DLD1 (cell line): ENCODE data around the gene GAL3ST3.
"Not testable (repeated sequence)": the region's sequence is repeated elsewhere in the genome, so short reads cannot be mapped to it uniquely, and the experiment has no call there.

ENCODE experiments used
- in situ Hi-C: cut with HindIII; loops from 2 replicates; pipeline ENCODE4 v1.10.0; 2017; ENCODE audit warnings: low sequenced_read_pairs

GAL3ST3 gene

GRCh38 chr11:66047541-66048365 lies 1.2 kb downstream of the GAL3ST3 start:
- in situ Hi-C loops, result no loop called here

- in situ Hi-C loops, result no loop called here
Measured at GRCh38 chr11:66046901-66047300, 2.1 kb downstream of the GAL3ST3 start.

- in situ Hi-C loops, result no loop called here
Measured at GRCh38 chr11:66045177-66045639, 3.8 kb downstream of the GAL3ST3 start.

- in situ Hi-C loops, result no loop called here
Measured at GRCh38 chr11:66044757-66045156, 4.2 kb downstream of the GAL3ST3 start.

DNA sequence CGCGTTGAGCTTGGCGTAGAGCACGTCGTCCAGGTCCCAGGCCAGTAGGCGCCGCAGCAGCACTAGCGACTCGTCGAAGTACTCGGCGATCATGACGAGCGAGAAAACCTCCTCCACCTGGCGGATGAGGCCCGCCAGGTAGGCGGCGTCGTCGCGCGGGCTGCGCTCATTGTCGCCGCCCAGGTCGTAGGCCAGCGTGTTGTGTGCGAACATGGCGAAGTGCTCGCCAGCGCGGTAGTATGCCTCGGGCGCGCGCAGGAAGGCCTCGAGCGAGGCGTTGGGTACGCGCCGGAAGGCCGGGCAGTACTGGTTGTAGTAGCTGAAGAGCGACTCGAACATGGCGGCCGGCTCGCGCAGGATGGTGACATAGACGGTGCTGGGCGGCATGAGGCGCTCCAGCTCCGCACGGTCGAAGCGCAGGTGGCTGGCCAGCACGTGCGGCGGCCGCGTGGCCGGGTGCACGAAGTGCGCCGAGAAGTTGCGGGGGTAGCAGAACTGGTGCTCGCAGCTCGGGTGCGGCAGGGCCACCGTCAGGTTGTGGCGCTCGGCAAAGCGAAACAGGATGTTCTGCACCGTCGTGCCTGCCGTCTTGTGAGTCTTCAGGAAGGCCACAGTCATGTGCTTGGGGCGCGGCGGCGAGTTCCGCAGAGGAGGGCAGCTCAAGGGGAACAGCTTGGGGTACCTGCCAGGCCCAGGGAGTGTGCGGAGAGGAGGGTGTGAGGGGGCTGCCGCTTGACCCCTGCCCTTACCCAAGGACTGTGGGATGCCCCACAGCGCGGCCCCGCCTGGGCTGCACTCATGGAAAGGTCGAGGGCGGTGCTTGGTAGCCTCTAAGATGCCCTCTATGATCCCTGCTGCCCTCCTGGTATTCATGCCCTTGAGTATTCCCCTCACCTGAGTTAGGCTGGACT lies 5.7 kb downstream of the GAL3ST3 start:
- in situ Hi-C loops, result no loop called here

GRCh38 chr11:66042227-66042995 lies 6.5 kb downstream of the GAL3ST3 start:
- in situ Hi-C loops, result no loop called here

- in situ Hi-C loops, result no loop called here
Measured at GRCh38 chr11:66039765-66040164, 9.2 kb downstream of the GAL3ST3 start.

- in situ Hi-C loops, result no loop called here
Measured at GRCh38 chr11:66037327-66037726, 11.6 kb downstream of the GAL3ST3 start.

GRCh38 chr11:66036334-66036710 lies 12.6 kb downstream of the GAL3ST3 start:
- in situ Hi-C loops, result no loop called here

DNA sequence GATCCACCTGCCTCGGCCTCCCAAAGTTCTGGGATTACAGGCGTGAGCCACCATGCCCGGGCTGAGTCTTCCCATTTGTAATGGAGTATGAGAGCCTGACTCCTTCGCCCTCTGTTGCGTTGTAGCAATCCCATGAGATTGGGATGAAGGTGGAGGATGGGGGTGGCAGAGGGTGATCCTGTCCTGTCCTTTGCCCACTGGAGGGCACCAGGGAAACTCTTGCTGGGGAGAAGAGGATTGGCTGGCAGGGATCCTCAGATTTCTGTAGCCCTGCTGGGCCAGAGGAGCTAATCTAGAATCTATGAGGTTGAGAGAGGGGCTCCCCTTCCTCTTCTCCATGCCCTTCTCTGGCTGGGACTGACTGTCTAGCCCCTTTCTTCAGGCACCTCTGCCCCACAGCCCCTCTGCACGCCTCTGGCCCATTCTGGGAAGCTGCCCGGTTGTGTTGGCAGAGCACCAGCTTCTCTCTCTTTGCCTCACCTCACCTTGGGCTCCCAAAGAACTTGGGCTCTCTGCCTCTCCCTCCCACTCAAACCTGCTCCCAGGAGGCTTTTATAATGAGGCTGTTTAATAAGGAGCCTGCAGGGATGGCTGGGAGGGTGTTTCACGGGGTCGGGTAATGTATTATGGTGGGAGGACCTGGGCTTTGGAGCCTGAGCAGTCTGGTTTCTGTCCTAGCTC lies 13.2 kb downstream of the GAL3ST3 start:
- in situ Hi-C loops, result no loop called here

DNA sequence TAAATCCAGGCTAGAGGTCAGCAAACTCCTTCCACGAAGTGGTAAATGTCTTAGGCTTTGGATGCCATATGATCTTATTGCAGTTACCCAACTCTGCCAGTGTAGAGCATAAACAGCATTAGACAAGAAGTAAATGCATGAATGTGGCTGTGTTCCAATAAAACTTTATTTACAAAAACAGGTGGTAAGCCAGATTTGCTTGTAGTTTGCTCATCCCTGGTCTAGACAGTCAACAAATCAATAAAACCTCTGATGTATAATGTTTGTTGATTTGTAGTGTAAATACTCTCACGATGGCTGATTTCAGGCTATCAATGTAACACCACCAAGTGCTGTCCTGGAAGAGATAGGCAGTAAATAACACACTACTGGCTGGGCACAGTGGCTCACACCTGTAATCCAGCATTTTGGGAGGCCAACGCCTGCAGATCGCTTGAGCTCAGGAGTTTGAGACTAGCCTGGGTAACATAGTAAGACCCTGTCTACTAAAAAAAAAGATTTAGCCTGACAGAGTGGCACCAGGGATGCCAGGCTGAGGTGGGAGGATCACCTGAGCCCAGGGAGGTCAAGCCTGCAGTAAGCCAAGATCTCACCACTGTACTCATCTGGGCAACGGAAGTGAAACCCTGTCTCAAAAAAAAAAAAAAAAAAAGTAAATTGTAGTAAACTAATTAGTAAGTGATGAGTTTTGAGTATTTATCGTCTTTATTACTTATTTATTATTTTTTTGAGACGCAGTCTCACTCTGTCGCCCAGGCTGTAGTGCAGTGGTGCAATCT lies 15.8 kb downstream of the GAL3ST3 start:
- in situ Hi-C loops, result no loop called here

GRCh38 chr11:66026017-66026529 lies 22.9 kb downstream of the GAL3ST3 start, which contains the start of gene CATSPER1:
TSS of gene CATSPER1 (minus strand) at chr11:66026479. CDS start at chr11:66026379, 100 bp downstream.
- in situ Hi-C loops, result no loop called here

- in situ Hi-C loops, result not testable (repeated sequence)
Measured at GRCh38 chr11:66023186-66023440, 25.8 kb downstream of the GAL3ST3 start.

GRCh38 chr11:66022401-66023185 lies 26.4 kb downstream of the GAL3ST3 start:
- in situ Hi-C loops, result no loop called here

DNA sequence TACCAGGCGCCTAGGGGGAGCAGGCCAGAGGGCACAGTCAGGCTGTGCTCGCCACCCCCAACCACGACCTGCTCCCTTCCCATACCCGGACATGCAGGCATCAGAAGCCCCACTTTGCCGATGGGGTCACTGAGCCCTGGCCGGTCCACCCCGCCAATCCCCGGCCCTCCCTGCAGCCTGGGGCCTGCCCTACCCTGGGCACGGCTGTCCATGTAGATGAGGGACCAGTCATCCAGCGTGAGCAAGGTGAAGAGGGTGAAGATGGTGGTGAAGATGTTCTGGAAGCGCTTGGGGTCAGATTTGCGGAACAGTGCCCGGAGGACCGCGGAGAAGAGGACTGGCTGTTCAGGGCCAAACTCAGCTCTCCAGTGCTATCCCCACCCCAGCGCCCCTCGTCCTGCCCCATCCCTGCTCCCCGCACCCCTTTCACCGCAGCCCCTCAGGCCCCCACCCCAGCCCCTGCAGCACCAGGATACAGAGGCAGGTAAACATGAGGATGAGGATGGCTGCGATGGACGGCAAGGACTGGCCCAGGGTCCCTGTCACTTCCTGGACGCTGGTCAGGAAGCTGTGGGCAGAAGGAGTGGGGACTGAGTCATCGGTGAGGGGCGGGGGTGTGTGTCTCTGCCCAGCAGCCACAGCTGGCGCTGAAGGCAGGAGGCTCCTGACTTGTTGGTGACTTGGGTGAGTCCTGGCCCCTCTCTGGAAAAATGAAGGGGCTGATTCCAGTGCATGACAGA lies 28.2 kb downstream of the GAL3ST3 start:
- in situ Hi-C loops, result no loop called here

GRCh38 chr11:66020212-66020611 lies 28.7 kb downstream of the GAL3ST3 start:
- in situ Hi-C loops, result no loop called here

GRCh38 chr11:66017321-66017720 lies 31.6 kb downstream of the GAL3ST3 start:
- in situ Hi-C loops, result no loop called here

DNA sequence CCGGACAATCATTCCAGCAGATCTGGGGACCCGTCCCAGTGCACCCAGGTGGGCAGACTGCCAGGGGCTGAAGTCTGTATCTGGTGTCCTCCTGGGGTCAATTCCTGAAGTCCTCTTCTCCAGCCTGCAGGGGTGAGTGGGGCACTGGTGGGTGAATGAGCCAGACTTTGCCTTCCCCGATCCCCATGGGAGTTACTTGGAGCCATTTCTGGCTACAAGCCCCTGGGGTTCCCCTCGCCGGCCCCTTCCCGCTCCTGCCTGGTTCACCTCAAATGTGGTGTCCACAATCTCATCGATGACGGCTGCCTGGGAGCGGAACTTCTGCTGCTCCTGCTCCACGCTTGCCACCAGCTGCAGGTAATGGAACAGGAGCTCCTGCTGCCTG lies 32.2 kb downstream of the GAL3ST3 start:
- in situ Hi-C loops, result no loop called here
